ENCODE results near the gene ZNF592. TPM values are rescaled to one million over a fixed set of nuclear protein-coding genes. Genes with fewer than 3 reads are reported as not detected.
A peak's percentile ranks its signal among the peaks of the same experiment; 100 is the strongest.
"Not testable (repeated sequence)": the region's sequence is repeated elsewhere in the genome, so short reads cannot be mapped to it uniquely, and the experiment has no call there.

The ZNF592 gene
- total and polyA plus RNA-seq, 11 donors: 9.7 to 28.6 (median 21.2) TPM

DNA sequence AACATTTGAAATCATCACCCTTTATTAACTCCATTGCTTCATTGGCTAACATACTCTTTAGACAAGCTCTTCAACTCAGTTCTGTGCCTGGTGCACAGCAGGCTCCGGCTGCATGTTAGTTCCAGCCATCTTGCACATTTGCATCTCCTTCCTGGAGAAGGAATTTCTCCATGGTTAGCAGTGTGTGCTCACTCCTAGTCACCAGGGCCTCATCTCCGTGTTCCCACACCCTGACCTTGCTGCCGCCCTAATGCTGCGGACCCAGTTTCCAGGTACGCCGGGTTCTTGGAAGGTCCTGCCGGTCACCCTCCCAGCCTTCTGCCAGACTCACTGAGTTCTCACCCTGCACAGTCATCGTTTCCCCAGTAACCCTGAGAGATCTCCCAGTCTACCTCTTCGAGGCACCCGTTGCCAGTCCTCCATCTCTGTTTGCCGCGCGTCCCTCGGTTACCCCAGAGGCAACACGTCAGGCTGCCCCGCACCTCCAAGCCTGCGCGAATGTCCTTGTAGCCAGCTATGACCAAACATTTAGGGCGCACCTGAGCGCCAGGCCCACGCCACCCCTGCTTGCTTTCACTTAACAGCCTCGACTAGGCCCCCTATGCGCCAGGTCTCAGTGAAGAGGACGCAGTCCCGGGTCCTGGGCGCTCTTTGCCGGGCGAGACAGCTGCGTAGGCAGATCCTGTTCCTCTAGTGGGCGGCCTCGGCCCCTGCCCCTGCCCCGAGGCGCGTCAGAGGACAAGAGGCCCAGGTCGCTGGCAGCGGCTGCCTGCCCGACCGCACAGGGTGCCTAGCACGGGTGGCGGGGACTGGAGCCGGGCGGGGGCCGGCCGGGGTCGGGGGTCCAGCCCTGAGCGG, 747 bp upstream of the ZNF592 start:
- Histone ChIP-seq H3K4me3 (peak overlapping the region; percentile 62 to 97 (median 93)), H3K4me1 (peaks cover 13 to 65% (median 46%) of the 10 kb centered on the region in 12 donors), H3K27me3 (no peaks in the 10 kb centered on the region), H3K9me3 (no peaks in the 10 kb centered on the region), H3K27ac (peak overlapping the region; percentile 99 to 100 (median 100)), H3K36me3 (no peaks in the 10 kb centered on the region)
- ATAC-seq: peak; percentile 44 to 76 (median 68)
- 1% methylated on average over 18 to 46 of the region's 46 CpGs for WGBS, 4 donors
- peak in 2 of 12 donors; percentile 8 to 16 for TF ChIP-seq CTCF (IDR thresholded peaks at IDR 0.05)
- TF ChIP-seq POLR2A (IDR thresholded peaks at IDR 0.05): peak in 1 of 2 donors; percentile 39
- intact Hi-C loops (cut with DNase I): loop anchor here in 6 of 10 donors (1.0 to 10.0 kb wide), 8 partner anchors 31 to 181 kb away; partner anchors contain the start of genes SEC11A (in 5 of the 6), ALPK3 (in 4 of the 6), WDR73 (in 2 of the 6) and NMB (in 1 of the 6)
- DNase-seq: peak; percentile 70 to 90 (median 85)

DNA sequence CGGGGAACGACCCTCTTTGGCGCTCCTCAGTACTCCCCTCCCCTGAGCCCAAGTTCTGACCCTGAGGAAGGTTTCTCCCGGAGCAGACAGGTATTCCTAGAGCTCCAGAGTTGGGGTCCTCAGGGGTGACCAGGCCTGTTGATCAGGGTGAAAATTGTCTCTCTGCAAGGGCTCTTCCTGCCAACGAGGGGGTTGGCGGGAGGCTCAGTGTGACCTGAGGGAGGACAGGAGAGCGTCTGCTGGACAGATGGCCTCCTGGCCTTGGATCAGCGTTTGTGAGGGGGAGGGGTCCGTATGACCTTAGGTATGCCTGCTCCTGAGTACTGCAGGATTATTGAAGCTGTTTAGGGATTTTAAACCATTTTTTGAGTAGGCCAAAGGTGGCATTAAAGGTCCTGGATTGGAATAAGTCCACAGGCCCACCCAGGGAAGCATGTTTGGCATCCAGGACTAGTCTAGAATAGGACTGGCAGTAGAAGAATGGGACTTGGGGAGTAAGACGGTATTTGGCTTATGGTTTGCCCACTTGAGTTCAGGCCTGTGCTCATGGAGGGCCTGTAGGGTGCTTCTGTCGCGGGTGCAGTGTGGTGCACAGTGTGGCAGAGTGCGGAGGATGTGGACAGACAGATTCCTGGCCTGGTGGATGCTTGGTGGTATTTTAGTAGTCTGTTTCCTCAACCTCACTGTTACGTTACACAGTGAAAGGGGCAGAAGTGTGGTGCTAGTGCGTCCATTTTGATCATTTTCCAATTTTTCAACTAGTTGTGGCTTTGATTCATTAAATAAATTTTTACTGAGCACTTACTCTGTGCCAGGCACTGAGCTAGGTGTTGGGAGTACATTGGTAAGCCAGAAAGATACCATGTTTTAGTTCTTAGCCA, 959 bp downstream of the ZNF592 start:
- Histone ChIP-seq H3K27me3 (no peaks in the 10 kb centered on the region), H3K4me3 (peak overlapping the region; percentile 64 to 97 (median 94)), H3K9me3 (no peaks in the 10 kb centered on the region), H3K27ac (peak overlapping the region; percentile 97 to 100 (median 100)), H3K36me3 (peaks cover 0 to 4% (median 0%) of the 10 kb centered on the region in 9 donors), H3K4me1 (peaks cover 13 to 81% (median 58%) of the 10 kb centered on the region in 12 donors)
- intact Hi-C loops (cut with DNase I): loop anchor here in 6 of 10 donors (1.0 to 10.0 kb wide), 7 partner anchors 33 to 161 kb away; partner anchors contain the start of genes ALPK3 (in 4 of the 6), SEC11A (in 2 of the 6), WDR73 (in 2 of the 6) and NMB (in 1 of the 6)
- TF ChIP-seq CTCF (IDR thresholded peaks at IDR 0.05): no peak
- TF ChIP-seq POLR2A (IDR thresholded peaks at IDR 0.05): no peak
- DNase-seq (peak; percentile 41 to 67 (median 51)), ATAC-seq (peak; percentile 26 to 36 (median 32))
- 4 to 8% (median 6%) methylated on average over 13 to 15 of the region's 15 CpGs for WGBS, 4 donors

DNA sequence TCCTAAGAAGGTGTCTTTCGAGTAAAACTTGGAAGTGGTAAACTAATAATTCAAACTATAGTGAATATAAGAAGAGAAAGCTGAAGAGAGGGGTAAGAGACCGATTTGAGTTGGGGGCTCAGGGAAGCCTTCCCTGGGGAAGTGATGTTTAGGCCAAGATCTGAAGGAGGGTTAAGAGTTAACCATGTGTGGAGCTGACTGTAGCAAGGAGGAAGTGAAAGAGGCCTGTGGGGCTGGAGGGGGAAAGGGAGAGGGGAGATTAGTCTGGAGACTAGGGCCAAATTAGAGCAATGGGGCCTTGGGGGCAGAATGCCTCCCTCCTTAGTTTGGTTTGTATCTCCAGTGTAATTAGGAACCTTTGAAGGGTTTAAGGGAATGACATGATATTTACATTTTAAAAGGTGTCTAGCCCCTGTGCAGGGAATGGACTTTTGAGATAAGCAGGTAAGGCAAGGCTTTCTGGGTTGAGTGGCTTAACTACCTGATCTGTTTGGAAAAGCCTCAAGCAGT, 2.2 kb downstream of the ZNF592 start:
- intact Hi-C loops (cut with DNase I): loop anchor here in 3 of 10 donors (2.0 to 10.0 kb wide), 4 partner anchors 62 to 98 kb away; partner anchors contain the start of genes WDR73 (in 2 of the 3) and ALPK3 (in 1 of the 3)
- no peak for ATAC-seq

DNA sequence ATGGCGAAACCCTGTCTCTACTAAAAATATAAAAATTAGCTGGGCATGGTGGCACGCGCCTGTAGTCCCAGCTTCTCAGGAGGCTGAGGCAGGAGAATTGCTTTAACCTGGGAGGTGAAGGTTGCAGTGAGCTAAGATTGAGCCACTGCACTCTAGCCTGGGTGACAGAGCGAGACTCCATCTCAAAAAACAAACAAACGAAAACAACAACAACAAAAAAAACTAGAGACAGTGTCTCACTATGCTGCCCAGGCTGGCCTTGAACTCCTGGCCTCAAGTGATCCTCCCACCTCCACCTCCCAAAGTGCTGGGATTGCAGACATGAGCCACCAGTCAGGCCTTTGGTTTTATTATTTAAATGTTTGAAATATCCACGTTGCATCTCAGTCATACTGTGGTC, 3.3 kb downstream of the ZNF592 start:
- H3K4me3 ChIP-seq, DNase-seq, H3K9me3 ChIP-seq, H3K27ac ChIP-seq, H3K36me3 ChIP-seq, H3K27me3 ChIP-seq, ATAC-seq: not testable (repeated sequence)
- H3K4me1 ChIP-seq: peaks cover 10 to 83% (median 63%) of the 10 kb centered on the region in 12 donors
- intact Hi-C loops (cut with DNase I): loop anchor here in 3 of 10 donors (2.0 to 10.0 kb wide), 4 partner anchors 61 to 99 kb away; partner anchors contain the start of genes WDR73 (in 2 of the 3) and ALPK3 (in 1 of the 3)
- 88 to 93% (median 92%) methylated on average over 6 of the region's 6 CpGs for WGBS, 4 donors

More for the DNA sequence above, 2.2 kb downstream of the ZNF592 start:
- Histone ChIP-seq H3K9me3 (no peaks in the 10 kb centered on the region), H3K4me1 (peaks cover 13 to 84% (median 63%) of the 10 kb centered on the region in 12 donors), H3K27me3 (no peaks in the 10 kb centered on the region), H3K27ac (peak overlapping the region in 7 of 12 donors; percentile 13 to 100 (median 99)), H3K36me3 (peaks cover 0 to 4% (median 0%) of the 10 kb centered on the region in 9 donors), H3K4me3 (peak overlapping the region in 6 of 12 donors; percentile 72 to 96 (median 94))
- TF ChIP-seq POLR2A (IDR thresholded peaks at IDR 0.05): no peak
- TF ChIP-seq CTCF (IDR thresholded peaks at IDR 0.05): no peak
- no peak for DNase-seq
- 35 to 46% (median 42%) methylated on average over 2 of the region's 2 CpGs for WGBS, 4 donors

Measured in heart left ventricle (tissue), 16 donors.